A549 (cell line): ENCODE results near the gene SLC11A1.

Experiments used
- CBX2 ChIP-seq: fragments of 200-600 bp; sonication (generic); IDR thresholded peaks from 2 replicates; pipeline ENCODE4 v1.6.1; 2016; ENCODE audit warnings: low read depth, mild to moderate bottlenecking, borderline replicate concordance
- CEBPB ChIP-seq, 2 experiments: fragments of >200 bp in 1 of 2; sonication (Bioruptor Twin) in 1 of 2; formaldehyde crosslinking in 1 of 2; IDR thresholded peaks; 2 replicates each; pipeline ENCODE4 v1.6.1; 2012 to 2016
- CTCF ChIP-seq: fragments of >200 bp; sonication (Bioruptor Twin); formaldehyde crosslinking; IDR thresholded peaks from 3 replicates; pipeline ENCODE4 v1.5.1; 2016
- ESRRA ChIP-seq: fragments of 150-350 bp; IDR thresholded peaks from 2 replicates; pipeline ENCODE4 v1.6.1; 2014; ENCODE audit warnings: mild to moderate bottlenecking, low read length, borderline replicate concordance
- MAZ ChIP-seq: fragments of 150-350 bp; IDR thresholded peaks from 2 replicates; pipeline ENCODE4 v1.6.1; 2014; ENCODE audit warnings: antibody characterized with exemption, low read depth, low read length, borderline replicate concordance
- MYC ChIP-seq: IDR thresholded peaks from 2 replicates; pipeline ENCODE4 v1.6.1; 2012; ENCODE audit warnings: mild to moderate bottlenecking, inconsistent platforms, low read length, improper control_type of control experiment, borderline replicate concordance
- POLR2A ChIP-seq: IDR thresholded peaks from 2 replicates; pipeline ENCODE4 v1.6.1; 2012; ENCODE audit warnings: mild to moderate bottlenecking, low read length
- RFX5 ChIP-seq: fragments of 450-650 bp; IDR thresholded peaks from 2 replicates; pipeline ENCODE4 v1.7.1; 2014; ENCODE audit warnings: antibody characterized with exemption, mild to moderate bottlenecking, moderate library complexity
- TP53 ChIP-seq: fragments of 250-450 bp; sonication (Bioruptor Pico); IDR thresholded peaks from 2 replicates; pipeline ENCODE4 v1.5.0; 2021; ENCODE audit warnings: mild to moderate bottlenecking, moderate library complexity
- TF ChIP-seq, protein P1 (sequence below): fragments of 450-650 bp; IDR thresholded peaks from 2 replicates; pipeline ENCODE4 v1.6.1; 2014; ENCODE audit warnings: antibody characterized with exemption

GRCh38 chr2:218438596-218438995, 56.5 kb downstream of the SLC11A1 start:
- no peak for TF ChIP-seq RFX5
- TF ChIP-seq CEBPB (IDR thresholded peaks at IDR 0.05) = no peak
- no peak for TF ChIP-seq CTCF
- TF ChIP-seq POLR2A = no peak
- TF ChIP-seq MAZ = no peak
- TF ChIP-seq MYC = no peak
- no peak for TF ChIP-seq CBX2
- no peak for TF ChIP-seq TP53
- TF ChIP-seq, protein P1, sequence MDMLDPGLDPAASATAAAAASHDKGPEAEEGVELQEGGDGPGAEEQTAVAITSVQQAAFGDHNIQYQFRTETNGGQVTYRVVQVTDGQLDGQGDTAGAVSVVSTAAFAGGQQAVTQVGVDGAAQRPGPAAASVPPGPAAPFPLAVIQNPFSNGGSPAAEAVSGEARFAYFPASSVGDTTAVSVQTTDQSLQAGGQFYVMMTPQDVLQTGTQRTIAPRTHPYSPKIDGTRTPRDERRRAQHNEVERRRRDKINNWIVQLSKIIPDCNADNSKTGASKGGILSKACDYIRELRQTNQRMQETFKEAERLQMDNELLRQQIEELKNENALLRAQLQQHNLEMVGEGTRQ = no peak
- no peak for TF ChIP-seq ESRRA
